GM10847 (cell line): ENCODE results near the gene CDRT4.

Experiments used
- POLR2A ChIP-seq: IDR thresholded peaks from 2 replicates; pipeline ENCODE4 v1.6.1; 2011; ENCODE audit not compliant: insufficient read length; ENCODE audit errors: extremely low read depth

The CDRT4 gene

DNA sequence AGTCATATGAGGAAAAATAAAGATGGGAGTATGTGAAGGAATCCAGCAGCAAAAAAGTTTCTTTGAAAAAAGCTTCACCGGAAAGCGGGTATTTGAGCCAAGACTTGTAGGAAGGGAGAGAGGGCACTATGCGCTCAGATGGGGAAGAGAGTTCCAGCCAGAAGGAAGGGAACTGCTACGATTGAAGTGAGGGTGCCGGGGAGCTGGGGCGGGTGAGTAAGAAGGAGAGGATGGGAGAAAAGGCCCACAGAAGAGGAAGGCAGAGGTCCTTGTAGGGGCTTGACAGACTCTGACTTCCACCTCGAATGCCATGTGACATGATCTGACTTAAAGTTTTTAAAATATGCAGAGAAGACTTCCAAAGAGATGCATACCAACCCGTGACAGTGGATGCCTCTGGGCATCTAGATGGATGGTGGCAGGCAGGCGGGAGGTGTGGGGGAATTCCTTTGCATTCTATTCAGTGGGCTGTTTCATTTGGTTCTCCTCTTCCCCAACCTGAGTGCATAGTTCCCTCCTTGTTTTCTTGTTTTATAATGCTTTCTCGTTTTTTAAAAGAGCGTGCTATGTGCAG lies 44.9 kb downstream of the CDRT4 start:
- TF ChIP-seq POLR2A = no peak

DNA sequence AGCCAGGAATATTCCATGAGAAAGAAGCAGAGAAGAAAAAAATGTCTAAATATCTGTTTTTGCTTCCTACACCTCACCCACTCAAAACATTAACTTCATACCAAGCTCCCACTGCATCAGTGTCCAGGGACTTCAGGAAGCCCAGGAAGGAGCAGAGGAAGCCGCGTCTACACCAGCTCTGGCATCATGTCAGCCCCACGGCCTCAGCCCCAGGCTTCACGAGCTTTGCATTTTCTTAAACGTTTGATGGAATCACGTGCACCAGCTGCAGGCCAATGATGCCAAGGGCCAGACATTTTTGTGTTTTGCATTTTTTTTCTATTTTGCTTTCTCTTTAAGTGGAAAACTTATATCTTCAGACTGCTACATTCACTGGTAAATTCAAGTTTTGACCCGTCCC lies 48.6 kb downstream of the CDRT4 start:
- TF ChIP-seq POLR2A = no peak

GRCh38 chr17:15414532-15415306 lies 52.7 kb downstream of the CDRT4 start:
- no peak for TF ChIP-seq POLR2A

DNA sequence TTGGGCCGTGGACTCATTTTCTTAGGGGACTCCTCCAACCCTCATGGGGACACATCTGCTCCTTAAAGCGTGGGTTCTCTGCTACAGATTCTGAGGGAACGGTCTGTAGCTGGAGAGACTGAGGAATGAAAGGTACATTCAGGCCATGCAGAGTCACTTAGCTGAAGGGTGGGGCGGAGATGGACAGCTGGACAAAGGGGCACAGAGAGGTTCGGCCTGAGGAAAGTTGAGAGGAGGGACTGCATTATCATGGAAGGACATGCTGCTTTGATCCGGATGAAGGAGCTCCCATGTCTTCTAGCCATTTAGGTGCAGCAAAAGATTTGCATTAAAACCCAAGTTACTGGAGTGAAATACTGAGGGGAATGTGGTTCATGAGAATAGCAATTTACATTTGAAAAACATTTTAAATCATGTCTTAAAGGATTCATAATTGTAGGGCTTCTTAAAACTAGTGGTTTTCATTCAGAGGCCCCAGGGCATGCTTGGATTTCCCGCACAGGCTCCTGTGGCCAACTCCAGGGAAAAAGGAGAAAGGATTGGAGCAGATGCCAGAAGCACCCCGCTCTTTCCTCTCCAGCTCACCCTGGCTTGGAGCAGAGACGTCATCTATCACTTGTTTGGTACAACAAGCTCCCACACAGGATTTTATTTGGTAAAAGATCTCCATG lies 54.2 kb downstream of the CDRT4 start:
- no peak for TF ChIP-seq POLR2A

DNA sequence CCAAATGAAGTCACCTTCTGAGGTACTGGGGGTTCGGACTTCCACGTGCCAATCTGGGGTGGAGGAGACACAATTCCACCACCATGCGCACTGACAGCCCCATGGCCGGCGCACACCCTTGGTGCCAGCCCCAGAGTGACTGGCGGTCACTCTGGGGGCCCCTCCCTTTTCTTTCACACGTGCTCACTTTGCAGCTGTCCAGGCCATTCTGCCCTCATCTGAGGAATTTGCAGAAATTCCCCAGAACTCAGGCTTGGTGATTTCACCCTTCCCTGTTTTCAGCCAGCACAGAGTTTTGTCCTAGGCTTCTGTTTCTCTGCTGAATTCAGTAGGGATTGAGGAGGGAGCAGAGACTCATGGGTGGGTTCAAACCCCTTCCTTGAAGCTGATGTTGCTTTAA lies 54.8 kb downstream of the CDRT4 start:
- TF ChIP-seq POLR2A = no peak

DNA sequence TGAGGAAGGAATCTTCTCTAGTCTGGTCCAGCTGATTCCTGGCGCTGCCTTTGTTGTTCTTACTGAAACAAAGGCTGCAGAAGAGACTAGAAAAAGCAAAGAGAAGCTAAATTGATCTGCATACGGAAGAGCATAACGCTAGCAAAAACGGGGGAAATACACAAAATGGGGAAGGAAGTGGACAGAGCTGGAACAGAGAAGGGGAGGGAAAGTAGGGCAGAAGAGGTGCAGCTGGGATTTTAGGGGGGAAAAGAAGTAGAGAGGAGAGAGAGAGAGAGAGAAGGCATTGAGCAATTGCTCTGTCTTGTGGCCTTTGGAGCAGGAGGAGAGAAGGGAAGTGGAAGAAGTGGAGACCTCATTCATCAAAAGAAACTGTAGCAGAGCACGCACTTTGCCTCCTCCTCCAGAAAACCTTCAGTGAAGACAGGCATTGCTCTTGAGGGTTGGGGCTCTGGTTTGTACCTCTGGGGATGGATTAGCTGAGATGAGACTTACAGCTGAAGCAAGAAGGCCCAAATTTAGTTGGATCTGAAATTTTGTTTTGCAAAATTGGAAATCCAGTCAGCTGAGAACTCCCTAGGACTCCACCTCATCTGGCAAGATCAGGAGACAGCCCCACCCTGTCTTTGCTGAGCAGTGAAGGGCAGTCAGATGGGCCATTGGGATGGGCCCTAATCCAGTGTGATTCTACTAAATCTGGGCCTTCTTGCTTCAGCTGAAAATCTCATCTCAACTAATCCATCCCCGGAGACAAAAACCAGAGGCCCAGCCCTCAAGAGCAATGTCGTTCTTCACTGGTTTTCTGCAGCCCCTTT lies 55.8 kb downstream of the CDRT4 start:
- TF ChIP-seq POLR2A = no peak

DNA sequence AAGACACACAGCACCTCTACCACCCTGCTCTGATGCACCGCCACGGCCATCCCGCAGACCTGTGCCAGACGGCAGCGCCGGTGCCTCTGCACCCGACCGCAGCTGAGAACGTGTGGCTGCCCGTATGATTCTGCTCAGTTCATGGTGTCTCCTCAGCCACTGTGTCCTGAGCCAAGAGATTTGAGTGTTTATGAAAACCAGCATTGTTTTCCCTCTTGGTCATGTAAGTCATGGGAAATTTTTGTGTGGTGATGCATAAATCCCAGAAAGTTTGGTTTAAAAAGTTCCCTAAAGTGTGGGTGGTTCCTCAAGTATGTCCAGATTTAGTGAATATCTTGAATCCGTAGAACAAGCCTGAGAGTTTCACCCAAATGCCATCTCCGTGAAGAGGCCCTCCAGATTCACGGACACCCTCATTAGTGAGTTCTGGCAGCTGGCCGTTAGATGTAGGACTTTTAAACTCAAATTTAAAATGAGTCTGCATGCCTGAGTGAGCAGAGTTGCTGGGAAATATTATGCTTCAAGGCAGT lies 57.6 kb downstream of the CDRT4 start:
- TF ChIP-seq POLR2A = no peak

DNA sequence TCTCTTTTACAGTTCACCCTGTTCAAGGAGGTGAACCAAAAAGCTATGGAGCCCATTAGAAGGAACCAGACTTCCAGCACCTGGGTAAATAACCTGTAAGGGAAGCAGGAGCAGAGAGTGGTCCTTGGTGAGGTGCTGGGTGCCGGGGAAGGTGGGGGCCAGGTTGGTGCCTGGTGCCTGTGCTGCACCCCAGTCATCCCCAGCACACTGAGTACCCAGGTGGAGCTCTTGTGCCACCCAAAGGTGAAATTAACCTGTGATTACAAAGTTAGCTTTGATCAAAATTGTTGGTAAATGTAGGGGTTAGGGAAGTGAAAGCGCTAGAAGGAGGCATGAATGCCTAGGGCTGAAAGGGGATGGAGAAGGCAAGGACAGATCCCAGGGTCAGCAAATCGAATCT lies 58.6 kb downstream of the CDRT4 start:
- TF ChIP-seq POLR2A = no peak

DNA sequence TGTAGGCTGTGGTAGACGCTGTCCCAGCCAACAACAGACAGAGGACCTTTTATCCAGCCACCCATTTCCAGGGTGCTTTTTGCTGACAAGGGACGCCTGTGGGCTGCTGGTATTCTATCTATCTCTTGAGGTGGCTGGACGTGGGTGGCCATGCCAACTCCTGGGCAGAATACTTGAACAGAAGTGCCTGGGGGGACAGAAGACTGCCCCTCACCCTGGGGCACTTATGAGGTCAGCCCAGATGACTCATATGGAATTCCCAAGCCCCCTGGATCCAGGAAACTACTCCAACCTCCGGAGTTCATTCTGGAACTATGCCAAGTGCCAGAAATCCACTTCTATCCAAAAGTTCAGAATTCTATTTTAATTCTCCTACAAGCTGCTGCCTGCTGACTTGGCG lies 61.3 kb downstream of the CDRT4 start:
- no peak for TF ChIP-seq POLR2A

DNA sequence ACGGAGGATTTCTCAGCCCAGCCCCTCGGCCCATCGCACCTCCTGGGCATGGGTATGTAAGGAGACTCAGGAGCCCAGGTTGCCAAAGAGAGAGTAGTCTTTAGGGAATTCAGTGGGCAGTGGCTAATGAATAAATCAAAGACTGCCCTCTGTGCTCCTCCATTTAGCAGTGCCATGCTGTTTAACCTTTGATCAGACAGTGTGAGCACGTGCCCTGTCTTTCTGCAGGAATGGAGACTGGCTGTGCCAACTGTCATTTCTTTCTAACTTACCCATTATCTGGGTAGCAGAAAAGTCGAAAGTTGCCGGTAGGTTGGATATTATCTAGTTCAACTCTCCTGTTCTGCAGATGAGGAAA lies 62.4 kb downstream of the CDRT4 start:
- TF ChIP-seq POLR2A = no peak

DNA sequence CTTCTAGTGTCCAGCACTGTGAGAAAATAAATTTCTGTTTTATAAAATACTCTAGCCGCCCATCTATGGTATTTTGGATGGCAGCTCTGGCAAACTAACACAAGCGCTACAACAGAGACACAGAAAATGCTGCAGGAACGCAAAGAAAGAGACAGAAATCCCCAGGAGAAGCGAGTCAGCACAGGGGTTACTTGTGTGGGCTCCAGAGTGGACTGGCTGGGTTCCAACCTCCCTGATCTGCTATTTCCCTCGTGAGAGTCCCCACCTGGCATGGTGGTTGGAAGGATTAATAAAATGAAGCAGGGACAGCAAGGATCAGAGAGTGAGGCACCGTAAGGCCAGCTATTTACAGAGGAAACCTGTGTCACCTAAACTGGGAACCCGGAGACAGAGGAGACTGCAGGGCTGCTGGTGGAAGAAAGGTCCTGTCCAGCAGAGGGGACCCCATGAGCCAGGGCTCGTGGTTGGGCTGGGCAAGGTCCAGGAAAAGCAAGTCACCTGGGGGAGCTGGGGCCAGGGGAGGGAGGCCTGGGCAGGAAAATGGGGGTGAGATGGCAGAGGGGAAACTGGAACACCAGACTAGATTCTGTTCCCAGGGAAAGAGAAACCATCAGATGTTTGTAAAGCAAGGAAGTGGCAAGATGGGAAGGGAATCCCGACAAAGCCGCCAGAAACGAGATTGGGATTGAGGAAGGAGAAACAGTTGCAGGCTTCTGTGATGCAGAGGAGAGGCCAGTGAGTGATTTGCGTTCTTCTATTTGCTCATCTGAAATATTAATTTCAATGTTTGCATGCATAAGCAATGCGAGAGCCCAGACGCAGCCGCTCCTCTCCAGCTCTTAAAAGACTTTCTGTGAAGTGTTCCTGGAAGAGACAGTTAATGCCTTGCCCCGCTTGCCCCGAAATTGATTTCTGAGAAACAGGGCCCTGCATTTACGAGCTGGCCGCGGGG lies 63.0 kb downstream of the CDRT4 start:
- no peak for TF ChIP-seq POLR2A

- no peak for TF ChIP-seq POLR2A
These were observed 64.0 kb downstream of the CDRT4 start for GRCh38 chr17:15403276-15403939.

DNA sequence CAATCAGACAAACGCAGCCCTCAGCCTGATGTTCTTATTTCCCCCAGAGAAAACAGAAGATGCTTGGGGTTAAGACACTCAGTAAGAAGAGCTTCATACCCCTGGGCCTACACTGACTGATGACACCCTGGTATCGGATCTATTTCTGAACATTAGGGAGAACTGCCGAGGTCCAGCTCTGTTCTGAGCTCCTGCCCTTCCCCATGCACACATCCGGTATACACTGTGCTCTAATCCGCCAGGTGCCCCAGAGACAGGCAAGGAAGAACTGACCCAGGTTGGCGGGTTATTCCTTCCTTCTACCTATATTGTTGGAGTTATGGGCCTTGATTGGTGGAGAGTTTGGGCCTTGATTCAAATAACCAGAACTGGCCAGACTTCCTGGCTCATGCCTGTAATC lies 68.0 kb downstream of the CDRT4 start:
- TF ChIP-seq POLR2A = no peak

DNA sequence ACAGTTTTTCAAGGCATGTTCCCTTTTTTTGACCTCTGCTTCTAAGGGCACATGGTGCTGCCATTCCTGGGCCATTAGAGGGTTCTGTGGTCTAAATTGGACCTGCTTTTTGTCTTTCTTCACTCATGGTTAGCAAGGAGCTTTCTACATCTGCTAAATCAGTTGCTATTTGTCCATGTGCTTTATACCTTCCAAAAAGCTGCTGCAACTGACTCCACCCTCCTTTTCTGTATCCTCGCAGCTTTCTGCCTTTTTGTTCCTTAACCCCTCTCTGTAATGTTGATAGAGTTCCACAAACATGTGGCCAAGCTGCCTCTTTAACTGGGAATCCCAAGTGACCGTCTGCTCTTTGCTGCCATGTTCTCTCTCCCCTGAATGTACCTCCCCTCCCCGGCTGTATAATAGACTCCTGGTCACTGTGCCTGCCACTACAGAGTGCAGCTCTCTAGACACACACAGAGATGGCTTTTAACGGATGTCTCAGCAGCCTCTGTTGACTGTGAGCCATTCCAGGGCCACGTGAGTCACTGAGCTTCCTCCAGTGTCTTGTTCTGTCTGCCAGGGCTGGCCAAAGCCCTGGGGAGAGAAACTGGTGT lies 68.6 kb downstream of the CDRT4 start:
- TF ChIP-seq POLR2A = no peak

DNA sequence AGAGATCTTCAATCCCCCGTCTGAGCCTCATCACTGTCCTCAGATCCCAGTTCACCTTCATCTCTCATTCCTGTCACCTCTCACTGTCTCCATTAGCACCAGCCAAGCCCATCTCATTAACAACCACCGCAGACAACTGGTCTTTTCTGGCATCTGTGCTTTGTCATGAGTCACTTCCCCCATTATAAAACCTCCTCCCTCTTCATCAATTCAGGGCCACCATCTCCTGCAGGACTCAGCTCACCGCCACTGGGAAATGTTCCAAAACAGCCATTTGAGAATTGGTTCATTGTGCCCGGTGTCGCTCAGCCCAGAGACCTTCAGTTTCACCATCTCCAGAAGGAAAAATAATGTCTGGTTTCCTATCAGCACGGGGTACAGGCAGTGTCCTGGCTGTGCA lies 69.1 kb downstream of the CDRT4 start:
- no peak for TF ChIP-seq POLR2A
